Heart left ventricle (tissue), 13 donors: ENCODE measurements around the gene SLC9A3.

Experiments
- POLR2A ChIP-seq, 2 donors: fragments of 450-650 bp; IDR thresholded peaks; one replicate each; pipeline ENCODE4 v1.6.1; 2017; ENCODE audit warnings: antibody characterized with exemption in 2 of 2, mild to moderate bottlenecking in 2 of 2, moderate library complexity in 2 of 2
- TF ChIP-seq, protein P1 (sequence below), 12 donors: fragments of 200-600 bp; sonication (generic) in 4 of 12; IDR thresholded peaks; one replicate each; pipeline versions ENCODE4 v1.5.0 to v1.8.0; 2018 to 2022; ENCODE audit warnings: antibody characterized with exemption in 12 of 12, mild to moderate bottlenecking in 5 of 12
- donor health status: ischemic (EF 13 %, LVEDD 7.1; RV severe dilation, severe dysfunction).
- donor health status: DM: no; HTN: yes; CAD: no.
- donor health status: DM: no; HTN: no; CAD: no.
- donor health status: ischemic (EF 25% LVEDD 6.9; RV normal size, moderate dysfunction).
- donor health status: ischemic (EF 25% LVEDD 5.7; RV mildly dilated, moderate dysfunction).
- donor health status: ischemic (EF 35%, LVEDD 5.7; RV mildly dilated, moderate dysfunction).
- donor health status: nonischemic (EF 11% LVEDD 7.7; RV severe dilation, severe dysfunction).
- donor health status: DM: yes; HTN: yes; CAD: no.
- donor health status: PGD.
- donor health status: ischemic (EF 29% LVEDD 5.4; RV normal size, mild dysfunction).
- donor health status: nonischemic (EF 23%, LVEDD 6.1; RV moderate dilation, normal function).

DNA sequence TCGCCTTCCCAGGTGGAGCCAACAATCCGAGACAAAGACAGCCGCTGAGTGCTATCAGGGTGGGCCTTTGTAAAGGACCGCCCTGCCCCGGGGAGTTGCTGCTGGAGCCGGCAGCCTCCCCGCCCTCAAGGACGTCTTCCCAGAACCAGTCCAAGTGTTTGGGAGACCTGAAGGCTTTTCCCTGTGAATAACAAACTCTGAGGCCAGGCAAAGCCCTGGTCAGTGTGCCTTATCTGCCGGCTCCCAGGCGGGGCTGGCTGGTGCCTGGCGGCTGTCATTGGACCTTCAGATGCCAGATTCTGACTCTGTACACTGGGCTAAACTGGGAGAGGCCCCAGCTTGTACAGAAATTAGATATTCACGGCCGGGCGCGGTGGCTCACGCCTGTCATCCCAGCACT is 2.1 kb downstream of the SLC9A3 start:
- TF ChIP-seq, protein P1, sequence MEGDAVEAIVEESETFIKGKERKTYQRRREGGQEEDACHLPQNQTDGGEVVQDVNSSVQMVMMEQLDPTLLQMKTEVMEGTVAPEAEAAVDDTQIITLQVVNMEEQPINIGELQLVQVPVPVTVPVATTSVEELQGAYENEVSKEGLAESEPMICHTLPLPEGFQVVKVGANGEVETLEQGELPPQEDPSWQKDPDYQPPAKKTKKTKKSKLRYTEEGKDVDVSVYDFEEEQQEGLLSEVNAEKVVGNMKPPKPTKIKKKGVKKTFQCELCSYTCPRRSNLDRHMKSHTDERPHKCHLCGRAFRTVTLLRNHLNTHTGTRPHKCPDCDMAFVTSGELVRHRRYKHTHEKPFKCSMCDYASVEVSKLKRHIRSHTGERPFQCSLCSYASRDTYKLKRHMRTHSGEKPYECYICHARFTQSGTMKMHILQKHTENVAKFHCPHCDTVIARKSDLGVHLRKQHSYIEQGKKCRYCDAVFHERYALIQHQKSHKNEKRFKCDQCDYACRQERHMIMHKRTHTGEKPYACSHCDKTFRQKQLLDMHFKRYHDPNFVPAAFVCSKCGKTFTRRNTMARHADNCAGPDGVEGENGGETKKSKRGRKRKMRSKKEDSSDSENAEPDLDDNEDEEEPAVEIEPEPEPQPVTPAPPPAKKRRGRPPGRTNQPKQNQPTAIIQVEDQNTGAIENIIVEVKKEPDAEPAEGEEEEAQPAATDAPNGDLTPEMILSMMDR (IDR thresholded peaks at IDR 0.05) = no peak
- no peak for TF ChIP-seq POLR2A (IDR thresholded peaks at IDR 0.05)
